Measurements from ENCODE around the gene COX20.
"Not testable (repeated sequence)": the region's sequence is repeated elsewhere in the genome, so short reads cannot be mapped to it uniquely, and the experiment has no call there.

Gene COX20

DNA sequence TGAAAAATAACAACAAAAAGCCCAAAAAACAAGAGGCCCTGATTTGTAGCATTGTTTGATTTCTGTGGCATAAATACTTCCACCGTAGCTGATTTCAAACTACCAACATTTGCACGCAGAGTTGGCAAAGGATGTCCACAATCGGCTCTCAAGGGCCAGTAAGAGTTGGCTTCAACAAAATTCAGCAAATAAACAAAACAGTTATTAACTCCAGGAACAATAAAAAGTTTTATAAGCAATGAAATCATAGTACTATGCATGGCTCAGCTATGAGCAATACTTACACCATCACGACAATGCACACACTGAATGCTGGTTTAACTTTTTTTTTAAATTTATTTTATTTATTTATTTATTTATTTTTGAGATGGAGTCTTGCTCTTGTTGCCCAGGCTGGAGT, 8.7 kb upstream of the COX20 start:
- no peak for DNase-seq

- no peak for DNase-seq
These were observed 4.8 kb upstream of the COX20 start for GRCh38 chr1:244830639-244831038.

- DNase-seq, result not testable (repeated sequence)
These were observed 2.2 kb upstream of the COX20 start for GRCh38 chr1:244833260-244833659.

DNA sequence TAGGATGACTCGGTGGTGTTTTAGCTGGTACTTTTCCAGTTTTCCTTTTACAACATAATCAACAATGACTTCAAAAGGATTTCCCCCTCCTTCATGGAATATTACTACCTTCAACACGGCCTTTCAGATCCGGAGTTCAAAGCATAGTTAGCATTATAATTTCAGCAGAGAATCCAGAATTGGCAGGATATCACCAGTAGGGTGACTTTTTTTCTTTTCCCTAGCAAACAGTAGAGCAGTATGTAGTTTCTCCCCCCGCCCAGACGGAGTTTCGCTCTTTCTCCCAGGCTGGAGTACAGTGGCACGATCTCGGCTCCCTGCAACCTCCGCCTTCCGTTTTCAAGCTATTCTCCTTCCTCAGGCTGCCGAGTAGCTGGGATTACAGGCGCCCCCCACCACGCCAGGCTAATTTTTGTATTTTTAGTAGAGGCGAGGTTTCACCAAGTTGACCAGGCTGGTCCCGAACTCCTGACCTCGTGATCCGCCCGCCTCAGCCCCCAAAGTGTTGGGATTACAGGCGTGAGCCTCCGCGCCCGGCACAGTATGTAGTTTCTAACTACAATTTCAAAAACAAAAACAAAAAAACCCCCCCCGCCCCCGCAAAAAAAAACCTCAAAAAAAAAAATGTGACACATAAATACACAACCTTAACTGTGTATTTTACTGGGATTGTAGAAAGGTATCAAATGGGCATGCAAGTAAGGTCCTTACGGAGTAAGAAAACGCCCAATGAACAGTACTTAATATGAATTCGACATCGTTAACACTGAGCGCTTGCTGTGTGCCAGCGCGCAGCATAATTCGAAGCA, 1.5 kb upstream of the COX20 start:
- DNase-seq, result peak; percentile 76

DNA sequence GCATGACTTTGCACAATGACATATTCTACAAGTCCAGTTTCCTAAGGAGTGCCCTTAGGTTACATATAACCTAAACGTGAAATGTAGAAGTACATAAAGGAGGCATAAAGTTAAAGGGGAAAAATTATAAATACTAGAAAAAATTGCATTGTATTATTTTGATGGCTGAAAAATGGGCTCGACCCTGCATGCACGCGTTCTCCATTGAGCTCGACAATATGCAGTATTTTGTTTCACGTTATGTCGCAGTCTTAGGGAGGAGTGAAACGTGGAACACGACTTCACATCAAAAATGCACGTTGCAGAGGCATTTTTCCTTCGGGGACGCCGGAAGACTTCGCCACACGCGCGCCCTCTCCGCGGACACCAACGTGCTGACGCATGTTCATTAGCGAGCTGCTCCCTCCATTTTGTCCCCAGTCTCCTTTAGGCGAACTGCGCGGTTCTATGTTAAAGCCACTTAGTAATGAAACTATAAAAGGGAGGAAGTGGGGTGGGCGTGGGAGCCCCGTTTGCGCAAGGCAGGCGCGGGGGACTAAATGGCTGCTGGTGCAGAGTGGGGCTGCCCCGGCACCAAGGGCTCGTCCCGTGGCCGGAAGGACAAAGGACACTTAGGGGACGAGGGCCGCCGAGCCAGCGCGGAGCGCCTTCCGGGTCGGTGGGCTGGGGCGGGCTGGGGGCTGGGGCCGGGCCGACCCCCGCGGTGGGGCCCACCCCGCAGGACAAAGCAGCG, 749 bp upstream of the COX20 start:
- DNase-seq, result peak; percentile 98

- DNase-seq, result no peak
These were observed 670 bp downstream of the COX20 start for GRCh38 chr1:244836135-244836521.

DNA sequence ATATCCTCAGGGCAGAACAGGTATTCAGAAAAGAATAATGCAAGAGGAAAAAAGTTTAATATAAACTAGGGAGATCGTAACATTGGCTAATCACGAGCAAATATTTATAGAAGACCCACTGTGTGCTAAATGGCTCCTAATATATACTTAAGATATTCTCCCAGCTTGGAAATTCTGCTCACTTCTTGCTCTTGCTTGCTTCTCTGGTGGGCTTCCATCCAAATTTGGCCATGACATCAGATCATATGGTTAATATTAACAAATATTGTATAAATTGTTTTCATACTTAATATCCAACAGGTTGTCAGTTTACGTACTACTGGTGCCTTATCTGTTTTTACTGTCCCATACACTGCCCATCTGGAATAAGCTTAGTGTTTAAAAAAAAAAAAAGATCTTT, 1.1 kb downstream of the COX20 start:
- no peak for DNase-seq

DNA sequence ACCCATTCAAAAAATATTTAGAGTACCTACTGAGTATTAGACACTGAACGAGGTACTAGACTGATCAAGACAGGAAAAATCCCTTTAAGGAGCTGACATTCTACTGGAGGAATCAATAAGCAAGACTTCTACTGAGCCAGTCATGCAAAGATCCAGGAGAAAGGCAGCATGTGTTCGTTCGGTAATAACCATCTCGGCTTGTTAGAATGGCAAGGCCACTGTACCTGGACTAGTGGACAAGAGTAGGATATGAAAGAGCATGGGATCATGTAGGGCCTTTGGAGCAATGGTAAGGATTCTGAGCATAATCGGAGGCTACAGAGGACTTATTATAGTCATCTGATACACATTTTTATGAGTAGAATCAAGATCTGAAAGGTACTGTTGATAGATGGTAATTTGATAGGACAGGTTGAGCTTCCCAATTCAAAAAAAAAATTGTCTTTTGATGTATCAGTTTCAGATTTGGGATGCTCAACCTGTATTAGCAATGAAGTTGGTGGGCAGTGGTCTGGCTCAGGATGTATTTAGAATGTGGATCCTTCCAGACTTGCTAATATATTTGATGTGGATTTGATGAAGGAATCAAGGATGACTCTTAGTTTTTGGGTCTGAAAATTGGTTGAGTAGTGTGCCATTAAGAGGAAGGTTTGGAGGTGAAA, 2.3 kb downstream of the COX20 start:
- no peak for DNase-seq

DNA sequence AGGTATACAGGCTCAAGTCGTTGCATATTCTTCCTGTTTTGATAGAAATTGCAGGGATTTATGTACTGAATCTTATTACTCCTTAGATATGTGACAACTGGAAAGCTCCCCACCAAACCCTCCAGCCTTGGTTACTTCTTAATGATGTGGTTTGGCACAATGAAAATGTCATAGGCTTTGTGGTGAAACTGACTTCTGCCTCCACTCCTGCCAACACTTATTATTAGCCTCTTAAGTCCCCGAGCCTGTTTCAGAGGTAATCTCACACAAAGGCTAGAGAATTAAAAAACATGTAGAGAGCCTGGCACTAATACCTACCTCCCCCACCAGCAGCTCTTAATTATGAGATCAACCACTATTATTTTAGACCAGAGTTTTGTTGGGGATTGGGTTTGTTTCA, 4.2 kb downstream of the COX20 start:
- no peak for DNase-seq

DNA sequence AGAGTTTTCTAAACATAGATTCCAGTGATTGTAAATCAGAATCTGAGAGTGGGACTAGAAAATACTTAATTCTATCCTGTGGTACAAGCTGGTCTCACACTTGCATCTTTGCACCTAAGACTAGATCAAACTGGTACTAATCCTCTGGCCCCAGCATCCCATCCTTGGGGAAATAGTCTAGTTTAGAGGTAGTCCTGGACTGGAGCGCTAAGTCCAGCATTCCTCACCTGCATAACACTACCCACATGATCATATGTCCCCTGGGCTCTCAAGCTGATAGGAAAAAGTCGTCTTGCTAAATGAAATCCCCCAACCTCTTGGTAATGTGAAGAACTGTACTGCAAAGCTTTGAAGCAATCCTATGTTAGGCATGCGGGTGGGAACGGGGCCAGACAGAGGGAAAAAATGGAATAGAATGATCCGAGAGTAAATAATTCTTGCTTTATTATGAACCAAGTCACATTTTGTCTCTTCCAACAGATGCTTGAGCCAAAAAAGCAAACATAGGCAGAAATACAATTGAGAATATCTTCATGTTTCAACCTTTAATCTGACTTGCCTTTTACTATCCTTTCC, 4.8 kb downstream of the COX20 start:
- no peak for DNase-seq

GRCh38 chr1:244841273-244841927, 5.9 kb downstream of the COX20 start:
- DNase-seq, result no peak

DNA sequence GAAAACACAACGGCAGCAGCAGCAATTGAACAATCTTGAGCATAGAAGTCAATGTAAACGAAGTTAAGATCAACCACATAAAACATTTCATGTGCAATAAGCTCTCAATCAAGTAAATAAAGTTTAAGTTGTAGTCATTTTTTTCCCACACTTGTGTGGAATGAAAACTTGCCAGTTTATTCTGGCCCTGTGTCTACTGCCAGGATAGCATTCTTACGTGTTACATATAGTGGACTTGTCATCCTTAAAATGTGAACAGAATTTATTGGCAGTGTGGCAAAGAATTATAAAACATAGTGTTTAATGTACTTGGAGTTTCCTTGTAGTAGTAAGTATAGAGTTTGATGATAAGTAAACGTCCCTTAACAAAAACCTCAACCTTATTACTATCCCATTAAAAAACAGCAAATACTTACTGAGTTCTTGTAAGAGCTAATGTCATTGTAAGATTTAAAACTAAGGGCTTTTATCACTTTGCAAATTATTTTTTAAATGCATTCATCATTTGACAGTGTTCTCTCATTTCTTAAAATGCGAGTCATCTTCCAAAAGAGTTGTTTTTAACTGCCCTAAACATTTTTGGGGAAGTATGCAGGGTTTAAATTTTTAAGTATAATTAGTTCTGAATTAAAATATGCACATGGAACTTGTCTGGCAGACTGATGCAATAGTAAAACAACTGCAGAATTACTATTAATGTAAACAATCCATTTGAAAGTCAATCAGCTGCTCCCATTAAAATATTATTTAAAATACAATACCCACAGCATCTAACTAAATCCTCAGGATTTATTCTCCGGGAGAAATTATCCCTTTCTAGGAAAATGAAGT, 7.9 kb downstream of the COX20 start:
- no peak for DNase-seq

- DNase-seq, result no peak
These were observed 9.0 kb downstream of the COX20 start for GRCh38 chr1:244844155-244845121.

DNA sequence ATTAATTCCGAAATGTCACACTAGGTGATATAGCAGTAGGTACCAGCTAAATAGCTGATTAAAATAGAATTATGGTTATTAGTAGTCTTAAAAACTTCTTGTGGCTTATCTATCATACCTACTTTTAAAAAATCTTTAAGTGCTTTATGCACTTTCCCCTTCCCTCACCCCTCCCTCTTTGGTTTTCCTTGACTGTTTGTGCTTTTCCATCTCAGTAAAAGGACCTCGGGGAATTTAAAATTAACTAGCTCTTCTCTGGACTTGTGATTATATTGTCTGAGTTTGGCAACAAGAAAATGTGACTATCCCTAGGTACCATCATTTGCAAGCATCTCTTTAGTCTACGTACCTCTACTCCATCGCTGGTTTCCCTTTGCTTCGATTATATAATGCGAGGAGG, 11.2 kb downstream of the COX20 start:
- no peak for DNase-seq

DNA sequence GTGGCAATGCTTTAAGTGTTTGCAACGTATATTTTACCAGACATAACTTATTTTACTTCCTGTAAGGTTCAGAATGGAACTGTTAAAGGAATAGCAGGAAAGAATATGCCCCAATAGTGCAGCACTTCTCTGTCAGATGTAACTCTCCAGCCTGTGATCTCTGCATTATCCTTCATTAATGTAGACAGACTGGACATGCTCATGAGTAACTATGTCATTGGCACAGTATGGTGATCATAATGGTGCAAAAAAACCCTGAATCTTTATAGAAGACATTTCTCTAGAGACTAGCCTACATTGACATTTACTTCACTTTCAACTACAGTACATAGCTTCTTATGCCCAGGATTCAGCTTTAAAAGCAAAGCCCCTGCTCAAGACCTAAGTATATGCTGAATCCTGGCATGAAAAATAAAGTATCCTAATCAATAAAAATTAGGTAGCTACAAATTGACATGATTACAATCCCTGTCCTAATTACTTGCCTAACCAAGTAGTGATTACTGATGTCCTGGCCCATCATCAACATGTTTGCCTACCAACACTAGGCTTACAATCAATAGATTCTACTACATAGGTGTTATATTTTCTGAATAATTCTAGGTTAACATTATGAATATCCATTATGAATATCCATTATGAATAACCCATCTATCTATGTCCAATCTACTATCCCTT, 13.9 kb downstream of the COX20 start:
- DNase-seq, result no peak

DNA sequence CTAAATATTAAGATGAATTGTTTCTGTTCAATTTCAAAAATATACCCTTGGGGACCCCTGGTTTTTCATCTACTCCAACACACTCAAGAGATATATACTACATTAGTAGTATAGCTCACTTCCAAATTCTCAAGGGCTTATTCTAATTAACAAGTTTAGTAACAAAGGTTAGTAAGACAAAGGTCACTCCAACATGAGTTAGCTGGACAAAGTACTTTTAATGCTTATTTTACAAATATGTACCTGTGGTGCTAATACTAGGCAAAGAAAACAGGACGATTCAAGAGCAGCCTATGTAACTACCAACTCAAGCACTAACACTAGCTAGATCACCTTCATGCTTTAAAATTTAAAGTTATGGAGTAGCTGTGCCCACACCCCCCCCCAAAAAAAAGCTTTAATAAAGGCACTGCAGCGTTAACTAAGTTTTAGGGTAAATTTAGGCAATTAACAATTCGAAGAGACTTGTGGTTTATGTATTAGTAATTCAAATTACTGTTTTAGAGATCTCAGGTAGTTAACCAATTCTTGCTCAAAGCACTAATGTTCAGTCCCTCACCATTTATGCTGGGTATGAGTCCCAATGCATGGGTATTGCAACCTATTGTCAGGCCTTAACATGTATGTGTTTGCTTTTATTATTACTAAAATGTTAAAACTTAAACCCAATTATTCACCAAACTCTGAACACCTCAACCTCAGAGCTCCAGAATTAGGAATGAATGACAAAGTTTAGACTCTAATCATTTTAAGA, 14.8 kb downstream of the COX20 start:
- DNase-seq, result no peak

GRCh38 chr1:244850896-244851295, 15.4 kb downstream of the COX20 start:
- no peak for DNase-seq

GRCh38 chr1:244851546-244852231, 16.2 kb downstream of the COX20 start:
- DNase-seq, result no peak

DNA sequence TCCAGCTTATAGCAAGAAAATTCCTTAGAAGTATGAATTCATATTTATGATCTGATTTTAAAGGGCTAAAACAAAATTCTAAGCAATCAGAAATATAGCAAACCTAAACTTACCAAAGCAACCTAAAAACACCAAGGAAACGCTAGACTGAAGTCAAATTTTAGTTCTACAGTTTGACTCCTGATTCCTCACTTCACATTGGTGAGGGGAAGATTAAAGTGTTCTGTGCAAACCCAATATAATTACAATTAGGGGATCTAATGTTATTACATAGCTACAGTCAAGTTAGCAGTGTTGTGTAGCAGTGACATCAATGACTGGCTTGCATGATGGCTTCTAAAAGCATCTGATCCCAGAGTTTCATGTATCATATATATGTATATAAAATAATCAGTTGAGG, 17.2 kb downstream of the COX20 start:
- DNase-seq, result no peak
